Activated naive CD8-positive, alpha-beta T cell (primary cell): ENCODE results near the gene NAV2.

Experiments
- H3K27ac Mint-ChIP-seq: one replicate; pipeline ENCODE4 v1.8.0; 2021; ENCODE audit warnings: mixed read lengths
- H3K27me3 Mint-ChIP-seq: one replicate; pipeline ENCODE4 v1.8.0; 2021; ENCODE audit warnings: mixed read lengths
- H3K36me3 Mint-ChIP-seq: one replicate; pipeline ENCODE4 v1.8.0; 2021; ENCODE audit warnings: mixed read lengths
- H3K4me1 Mint-ChIP-seq: one replicate; pipeline ENCODE4 v1.8.0; 2021; ENCODE audit warnings: low read depth, mixed read lengths
- H3K4me3 Mint-ChIP-seq: one replicate; pipeline ENCODE4 v1.8.0; 2021; ENCODE audit warnings: mild to moderate bottlenecking, mixed read lengths
- H3K9me3 Mint-ChIP-seq: one replicate; pipeline ENCODE4 v1.8.0; 2021; ENCODE audit warnings: low read depth, mixed read lengths

The NAV2 gene

DNA sequence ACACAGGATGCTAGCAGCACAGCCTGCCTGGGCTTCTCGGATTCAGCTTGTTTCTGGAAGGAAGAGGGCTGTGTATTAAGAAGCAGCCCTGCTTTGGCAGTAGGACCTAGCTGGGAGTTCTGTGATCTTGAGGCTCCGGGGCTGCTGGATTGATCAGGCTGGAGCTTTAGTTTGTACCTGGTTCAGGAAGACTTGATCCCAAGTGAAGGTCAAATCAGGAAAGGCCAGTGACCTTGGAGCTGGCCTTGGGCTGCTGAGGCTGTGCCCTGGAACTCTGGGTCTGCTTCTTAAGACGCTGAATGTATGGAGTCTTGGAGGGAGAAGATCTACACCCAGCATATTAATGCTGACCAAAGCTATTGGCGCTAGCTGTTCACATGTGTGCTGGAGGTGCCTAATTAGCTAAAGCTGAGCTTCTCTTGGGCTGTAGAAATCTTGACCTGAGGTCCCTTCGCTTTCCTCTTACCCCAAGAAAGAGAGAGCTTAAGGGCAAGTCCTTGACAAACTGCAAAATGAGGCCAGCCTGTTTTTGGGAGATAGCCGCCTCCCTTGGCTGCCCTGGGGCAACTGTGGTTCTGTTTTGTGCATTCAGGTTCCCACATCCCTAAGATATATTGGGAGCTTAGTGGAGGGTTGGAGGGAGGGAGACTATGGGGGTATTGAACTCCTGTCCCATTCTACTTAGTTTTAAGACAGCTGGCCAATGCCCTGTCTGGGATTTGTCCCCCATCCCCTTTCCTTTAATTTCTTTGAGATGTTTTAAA is 311.7 kb downstream of the NAV2 start:
- H3K27ac Mint-ChIP-seq, result no peak overlapping the region
- H3K4me1 Mint-ChIP-seq, result no peaks in the 10 kb centered on the region
- peaks cover 1% of the 10 kb centered on the region for H3K27me3 Mint-ChIP-seq
- no peaks in the 10 kb centered on the region for H3K36me3 Mint-ChIP-seq
- H3K9me3 Mint-ChIP-seq, result no peaks in the 10 kb centered on the region
- H3K4me3 Mint-ChIP-seq, result no peak overlapping the region

DNA sequence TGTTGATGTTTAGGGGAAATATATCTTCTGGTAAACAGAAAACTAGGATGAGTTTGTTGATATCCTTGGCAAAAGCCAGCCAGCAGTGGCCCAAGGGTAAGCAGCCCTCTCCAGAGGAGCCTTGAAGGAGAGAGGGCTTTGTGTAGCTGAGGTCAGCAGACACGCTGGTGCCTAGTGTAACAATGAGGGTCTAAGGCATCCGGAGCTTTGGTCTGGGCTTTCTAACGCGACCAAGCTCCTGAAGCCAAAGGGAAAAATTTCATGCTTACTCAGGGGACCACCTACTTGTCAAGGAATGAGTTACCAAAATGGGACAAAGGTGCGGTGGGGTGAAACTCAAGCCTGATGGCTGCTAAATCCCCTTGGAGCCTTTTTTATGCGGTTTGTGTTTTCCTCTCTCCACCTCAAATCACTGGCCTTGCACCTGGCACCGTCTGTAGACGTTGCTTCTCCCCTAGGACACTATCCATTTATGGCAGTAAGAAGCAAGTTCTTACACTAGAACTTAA is 312.7 kb downstream of the NAV2 start:
- no peaks in the 10 kb centered on the region for H3K4me1 Mint-ChIP-seq
- H3K4me3 Mint-ChIP-seq, result no peak overlapping the region
- H3K36me3 Mint-ChIP-seq, result no peaks in the 10 kb centered on the region
- H3K9me3 Mint-ChIP-seq, result no peaks in the 10 kb centered on the region
- no peak overlapping the region for H3K27ac Mint-ChIP-seq
- H3K27me3 Mint-ChIP-seq, result peaks cover 1% of the 10 kb centered on the region

DNA sequence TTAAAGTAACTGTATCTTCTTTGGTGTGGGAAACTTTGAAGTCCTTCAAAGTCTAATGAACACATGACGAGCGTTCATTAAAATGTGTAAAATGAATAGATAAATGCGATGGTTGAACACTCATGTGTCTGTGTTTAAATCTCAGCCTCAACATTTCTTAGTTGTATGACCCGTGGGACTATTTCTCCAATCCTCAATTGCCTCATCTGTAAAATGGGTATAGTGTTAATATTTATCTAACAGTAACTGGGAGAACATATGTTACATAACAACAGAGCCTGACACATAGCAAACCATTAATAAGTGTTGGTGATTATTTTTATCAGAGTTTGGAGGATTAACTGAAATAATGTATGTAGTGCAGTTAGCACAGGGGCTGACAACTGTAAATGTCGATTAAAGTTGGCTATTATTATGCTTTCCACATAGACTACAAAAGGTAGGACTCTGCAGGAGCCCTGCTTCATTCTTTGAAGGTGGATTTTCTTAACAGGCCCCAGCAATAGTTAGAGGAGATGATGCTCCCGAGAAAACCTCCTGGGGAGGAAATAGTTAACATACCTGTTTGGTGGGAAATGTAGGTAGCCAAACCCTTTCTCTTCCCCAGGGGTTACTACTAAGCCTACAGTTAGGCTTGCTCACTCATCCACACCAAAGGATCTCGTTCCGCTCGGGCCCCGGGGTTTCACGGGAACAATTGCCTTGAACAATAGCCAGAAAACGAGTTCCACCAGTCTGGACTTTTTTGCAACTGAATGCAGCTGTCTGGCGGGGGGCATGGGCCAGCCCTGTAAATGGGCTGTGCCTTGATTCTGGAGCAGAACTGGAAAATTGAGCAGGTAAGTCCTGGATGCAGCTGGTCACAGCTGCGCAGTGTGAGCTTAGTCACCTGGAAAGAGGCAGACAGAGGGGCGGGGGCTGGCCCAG is 314.3 kb downstream of the NAV2 start:
- Mint-ChIP-seq H3K27ac (no peak overlapping the region), H3K27me3 (peaks cover 1% of the 10 kb centered on the region), H3K4me3 (no peak overlapping the region), H3K9me3 (no peaks in the 10 kb centered on the region), H3K4me1 (no peaks in the 10 kb centered on the region), H3K36me3 (no peaks in the 10 kb centered on the region)

DNA sequence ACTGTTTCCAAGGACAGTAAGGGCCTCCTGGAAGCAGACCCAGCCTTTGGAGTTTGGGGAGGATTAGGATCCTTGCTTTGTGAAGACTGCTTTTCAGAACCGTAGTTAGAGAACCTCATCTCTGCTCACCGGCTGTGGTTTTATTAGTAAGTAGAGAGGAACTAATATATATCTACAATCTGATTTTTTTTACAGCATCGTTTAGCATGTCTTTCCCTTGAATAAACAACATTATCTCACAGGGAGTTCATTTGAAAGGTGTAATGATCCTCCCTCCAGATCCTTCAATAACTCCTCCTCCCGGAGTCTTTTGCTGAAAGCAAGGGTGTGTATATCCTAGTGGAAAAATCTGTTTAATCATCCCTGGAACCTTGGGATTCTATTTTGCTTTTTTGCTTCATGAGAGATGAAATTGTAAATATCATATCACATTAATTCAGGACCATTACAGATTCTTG is 314.9 kb downstream of the NAV2 start:
- Mint-ChIP-seq H3K4me1 (no peaks in the 10 kb centered on the region), H3K36me3 (no peaks in the 10 kb centered on the region), H3K9me3 (no peaks in the 10 kb centered on the region), H3K27ac (no peak overlapping the region), H3K27me3 (peaks cover 1% of the 10 kb centered on the region), H3K4me3 (no peak overlapping the region)

DNA sequence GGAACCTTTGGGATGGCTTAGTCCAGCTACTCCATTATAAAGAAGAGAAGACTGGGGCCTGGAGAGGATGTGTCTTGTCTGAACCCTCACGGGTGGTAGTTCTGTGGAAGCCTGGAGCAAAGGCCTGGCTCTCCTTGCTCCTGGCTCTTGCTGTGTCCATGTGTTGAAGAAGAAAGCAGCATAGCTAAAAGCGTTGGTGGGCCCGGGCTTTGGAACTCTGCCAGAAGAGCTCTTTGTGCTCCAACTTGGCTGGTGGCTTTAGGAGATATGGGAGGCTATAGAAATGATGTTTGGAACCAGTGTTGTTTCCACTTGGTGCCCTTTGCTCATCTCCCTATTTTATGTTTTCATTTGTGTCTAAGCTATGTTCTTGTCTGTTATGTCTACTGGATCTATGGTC is 316.6 kb downstream of the NAV2 start:
- Mint-ChIP-seq H3K4me3 (no peak overlapping the region), H3K4me1 (no peaks in the 10 kb centered on the region)

DNA sequence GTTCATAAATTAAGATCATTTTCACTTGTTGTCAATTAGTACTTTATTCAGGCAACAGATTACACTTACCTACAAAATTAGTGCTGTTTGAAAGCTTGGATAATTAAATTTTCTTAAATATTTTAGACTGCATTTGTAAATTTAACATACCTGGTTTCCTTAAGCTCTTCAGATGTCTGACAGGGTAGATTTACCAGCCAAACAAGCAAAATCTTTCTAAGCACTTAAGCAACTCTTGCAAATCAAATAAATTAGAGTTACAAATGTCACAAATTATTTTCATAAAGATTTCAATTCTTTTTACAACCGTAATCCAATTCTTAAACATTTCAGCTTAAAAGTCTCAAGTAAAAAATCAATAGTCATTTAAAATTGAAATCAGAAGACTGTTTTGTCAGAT is 317.8 kb downstream of the NAV2 start:
- Mint-ChIP-seq H3K27ac (no peak overlapping the region), H3K4me3 (no peak overlapping the region), H3K27me3 (peaks cover 1% of the 10 kb centered on the region), H3K4me1 (no peaks in the 10 kb centered on the region), H3K36me3 (no peaks in the 10 kb centered on the region), H3K9me3 (no peaks in the 10 kb centered on the region)

More for the DNA sequence above, 316.6 kb downstream of the NAV2 start:
- Mint-ChIP-seq H3K27me3 (peaks cover 1% of the 10 kb centered on the region), H3K9me3 (no peaks in the 10 kb centered on the region), H3K36me3 (no peaks in the 10 kb centered on the region), H3K27ac (no peak overlapping the region)

DNA sequence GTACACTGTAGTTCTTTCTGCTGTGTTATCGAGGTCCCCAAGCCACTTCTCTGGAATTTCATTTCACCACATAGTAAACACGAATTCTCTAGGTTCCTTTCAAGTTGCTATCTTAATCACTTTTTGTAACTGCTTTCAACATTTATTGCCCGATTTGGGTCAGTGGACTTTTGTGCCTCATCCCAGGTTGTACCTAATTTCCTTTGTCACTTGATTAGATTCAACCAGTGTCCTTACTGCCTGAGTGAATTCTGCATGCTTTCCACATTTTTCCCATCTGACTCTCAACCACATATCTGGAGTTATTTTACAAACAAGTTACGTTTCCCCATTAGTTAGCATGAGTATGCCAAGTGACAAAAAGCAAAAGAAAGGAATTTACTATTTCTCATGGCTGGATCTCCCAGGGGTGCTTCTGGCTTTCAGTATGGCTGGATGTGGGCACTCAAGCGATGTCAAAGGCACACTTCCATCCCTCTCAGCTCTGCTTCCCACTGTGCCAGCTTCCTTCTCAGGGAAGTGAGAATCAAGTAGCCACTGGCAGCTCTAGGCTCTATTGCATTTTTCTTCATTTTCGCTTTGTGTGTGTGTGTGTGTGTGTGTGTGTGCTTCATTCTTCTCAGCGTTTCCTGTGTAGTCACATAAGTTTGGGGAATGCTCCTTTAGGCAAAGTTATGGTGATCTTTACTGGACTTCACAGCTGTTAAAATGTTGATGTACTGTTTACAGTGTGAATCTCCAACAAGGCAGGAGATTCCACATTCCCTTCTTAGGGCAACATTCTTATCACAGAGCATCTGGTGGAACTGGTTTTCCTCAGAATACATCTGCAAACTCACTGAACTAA is 318.7 kb downstream of the NAV2 start:
- Mint-ChIP-seq H3K9me3 (no peaks in the 10 kb centered on the region), H3K4me3 (no peak overlapping the region), H3K36me3 (no peaks in the 10 kb centered on the region)

DNA sequence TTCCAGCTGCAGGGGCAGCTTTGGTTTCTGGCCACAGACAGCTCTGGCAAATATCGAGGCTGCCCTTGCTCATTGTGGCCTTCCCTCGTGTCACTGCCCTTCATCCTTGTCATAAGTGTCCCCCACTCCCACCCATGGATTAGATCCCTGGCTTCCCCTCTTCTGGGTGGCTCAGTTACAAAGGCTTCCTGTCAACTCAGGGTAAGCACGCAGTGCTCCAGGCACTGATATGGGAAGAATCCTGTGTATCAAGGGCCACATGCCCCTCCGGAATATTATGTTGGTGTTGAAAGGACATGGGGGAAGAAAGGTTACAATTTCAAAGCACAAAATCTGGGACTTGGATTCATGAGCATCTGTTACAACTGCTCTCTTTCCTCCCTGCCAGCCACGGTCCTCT is 319.5 kb downstream of the NAV2 start:
- Mint-ChIP-seq H3K27me3 (no peaks in the 10 kb centered on the region), H3K4me3 (no peak overlapping the region)

More for the DNA sequence above, 318.7 kb downstream of the NAV2 start:
- Mint-ChIP-seq H3K27me3 (peaks cover 1% of the 10 kb centered on the region), H3K27ac (no peak overlapping the region), H3K4me1 (no peaks in the 10 kb centered on the region)

DNA sequence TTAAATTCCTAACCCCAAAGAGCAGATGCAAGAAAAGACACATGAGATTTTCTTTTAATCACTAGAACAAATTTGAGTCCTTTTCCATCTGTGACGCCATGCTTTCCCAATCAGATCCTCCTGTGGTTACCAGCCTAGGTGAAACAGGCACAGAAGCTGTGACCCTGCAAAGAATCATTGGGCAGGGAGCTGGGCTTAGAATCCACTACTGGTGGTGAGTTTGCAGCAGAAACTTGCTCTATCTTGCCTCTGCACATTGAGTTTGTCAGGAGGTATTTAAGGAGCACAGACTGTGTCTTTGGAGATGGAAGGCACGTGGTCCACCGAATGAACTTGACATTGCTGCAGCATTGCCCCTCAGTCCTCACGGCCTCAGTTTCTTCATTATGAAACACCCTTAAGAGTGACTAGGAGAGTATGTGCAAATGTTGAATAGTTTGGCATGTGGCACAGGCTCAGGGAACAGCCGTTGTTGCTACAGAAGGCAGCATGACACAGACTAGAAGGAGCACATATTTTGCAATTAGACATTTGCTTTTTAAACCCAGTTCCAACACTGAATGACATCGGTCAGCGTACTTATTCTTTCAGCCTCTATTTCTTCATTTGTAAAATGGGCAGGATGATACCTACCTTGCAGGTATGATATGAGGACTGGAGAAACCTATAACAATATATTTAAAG is 320.1 kb downstream of the NAV2 start:
- Mint-ChIP-seq H3K4me1 (no peaks in the 10 kb centered on the region), H3K36me3 (no peaks in the 10 kb centered on the region), H3K4me3 (no peak overlapping the region), H3K27me3 (no peaks in the 10 kb centered on the region), H3K9me3 (no peaks in the 10 kb centered on the region), H3K27ac (no peak overlapping the region)

More for the DNA sequence above, 319.5 kb downstream of the NAV2 start:
- H3K9me3 Mint-ChIP-seq, result no peaks in the 10 kb centered on the region
- no peaks in the 10 kb centered on the region for H3K4me1 Mint-ChIP-seq
- H3K36me3 Mint-ChIP-seq, result no peaks in the 10 kb centered on the region
- no peak overlapping the region for H3K27ac Mint-ChIP-seq

DNA sequence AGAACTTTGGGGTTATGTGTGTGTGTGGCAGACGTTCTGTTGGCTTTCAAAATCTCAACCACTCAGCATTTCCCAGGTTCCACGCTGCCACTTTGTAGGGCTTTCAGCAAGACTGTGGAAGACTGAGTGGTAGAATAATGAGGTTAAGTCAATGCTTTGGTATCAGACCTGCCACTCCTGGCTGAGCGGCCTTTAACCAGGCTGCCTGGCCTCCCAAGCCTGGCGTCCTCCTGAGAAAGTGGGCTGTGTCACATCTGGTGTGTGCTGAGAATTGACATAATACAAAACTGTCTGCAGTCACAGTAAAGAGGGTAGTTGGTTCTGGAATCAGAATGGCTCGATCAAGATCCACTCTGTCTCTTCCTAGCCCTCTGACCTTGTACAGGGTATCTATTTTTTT is 321.2 kb downstream of the NAV2 start:
- Mint-ChIP-seq H3K36me3 (no peaks in the 10 kb centered on the region), H3K9me3 (no peaks in the 10 kb centered on the region), H3K4me3 (no peak overlapping the region), H3K27ac (no peak overlapping the region), H3K27me3 (no peaks in the 10 kb centered on the region), H3K4me1 (no peaks in the 10 kb centered on the region)

DNA sequence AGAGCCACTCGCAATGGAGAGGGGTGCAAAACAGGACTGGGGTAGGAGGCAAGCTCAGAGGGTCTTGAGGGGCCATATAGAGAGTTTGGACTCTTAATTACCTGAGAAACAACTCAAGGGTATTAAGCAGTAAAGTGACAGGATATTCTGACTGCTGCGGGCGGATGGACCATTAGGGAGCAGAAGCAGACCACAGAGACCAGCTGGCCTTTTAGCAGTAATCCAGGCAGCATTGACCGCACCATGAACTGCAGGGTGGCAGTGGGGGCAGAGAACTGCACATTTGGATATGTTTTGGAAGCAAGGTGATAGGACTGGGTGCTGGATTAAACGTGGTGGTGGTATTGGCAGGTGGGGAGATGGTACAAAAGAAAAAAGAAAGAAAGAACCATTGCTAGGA is 322.3 kb downstream of the NAV2 start:
- Mint-ChIP-seq H3K36me3 (no peaks in the 10 kb centered on the region), H3K9me3 (no peaks in the 10 kb centered on the region), H3K27ac (no peak overlapping the region), H3K4me1 (no peaks in the 10 kb centered on the region), H3K4me3 (no peak overlapping the region), H3K27me3 (no peaks in the 10 kb centered on the region)

DNA sequence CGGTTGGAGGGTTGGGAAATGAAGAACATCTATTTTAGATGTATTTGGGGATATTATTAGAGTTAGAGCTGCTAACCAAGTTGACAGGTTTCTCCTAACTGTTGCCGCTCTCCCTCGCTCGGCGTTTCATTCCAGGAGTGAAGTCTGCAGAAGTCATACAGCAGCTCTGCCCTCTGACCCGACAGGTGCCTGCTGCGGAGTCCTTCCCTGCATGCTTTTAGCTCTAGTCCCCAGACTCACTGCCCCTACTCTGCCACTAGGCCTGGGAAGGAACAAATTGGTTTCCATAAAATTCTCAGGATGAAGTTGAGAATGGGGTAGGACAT is 322.7 kb downstream of the NAV2 start:
- Mint-ChIP-seq H3K36me3 (no peaks in the 10 kb centered on the region), H3K4me3 (no peak overlapping the region), H3K27me3 (no peaks in the 10 kb centered on the region), H3K27ac (no peak overlapping the region), H3K4me1 (no peaks in the 10 kb centered on the region), H3K9me3 (no peaks in the 10 kb centered on the region)

DNA sequence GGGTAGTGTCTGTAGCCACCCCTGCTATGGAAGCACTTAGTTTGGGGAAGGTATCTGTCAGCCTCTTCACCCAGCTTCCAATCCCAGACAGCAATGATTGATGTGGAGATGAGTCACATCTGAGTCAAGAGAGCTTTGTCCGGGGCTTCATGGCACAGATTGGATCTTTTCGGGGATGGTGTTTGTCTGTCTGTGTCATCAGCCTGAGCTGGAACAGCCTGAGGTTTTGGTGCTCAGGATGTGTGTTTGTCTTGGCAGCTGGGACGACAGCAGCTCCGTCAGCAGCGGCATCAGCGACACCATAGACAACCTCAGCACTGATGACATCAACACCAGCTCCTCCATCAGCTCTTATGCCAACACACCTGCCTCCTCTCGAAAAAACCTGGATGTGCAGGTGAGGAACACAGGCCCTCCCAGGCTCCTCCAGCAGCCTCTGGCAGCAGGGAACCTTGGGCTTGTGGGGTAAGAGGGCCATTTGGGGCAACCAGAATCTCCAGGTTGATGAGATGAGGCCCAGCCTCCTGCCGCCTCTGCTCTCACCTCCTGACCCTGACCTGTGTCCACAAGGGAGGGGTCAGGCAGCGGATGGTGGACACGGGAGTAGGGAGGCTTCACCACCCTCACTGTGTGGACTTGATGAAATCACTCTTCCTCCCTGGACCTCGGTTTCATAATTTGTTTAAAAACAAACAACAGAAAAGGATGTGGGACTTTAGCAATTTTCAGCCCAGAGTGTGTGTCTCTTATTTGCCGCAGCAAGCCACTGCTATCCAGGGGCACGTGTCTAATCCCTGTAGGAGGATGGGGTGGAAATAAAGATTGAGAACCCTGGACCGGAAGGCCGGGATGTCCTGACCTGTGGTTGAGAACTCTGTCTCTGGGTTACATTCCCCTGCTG is 323.3 kb downstream of the NAV2 start:
- H3K27me3 Mint-ChIP-seq, result no peaks in the 10 kb centered on the region
- H3K27ac Mint-ChIP-seq, result no peak overlapping the region
- H3K4me3 Mint-ChIP-seq, result no peak overlapping the region
- no peaks in the 10 kb centered on the region for H3K36me3 Mint-ChIP-seq
- no peaks in the 10 kb centered on the region for H3K4me1 Mint-ChIP-seq
- no peaks in the 10 kb centered on the region for H3K9me3 Mint-ChIP-seq
